ENCODE results near the gene ADSS1.

- TF ChIP-seq CTCF (IDR thresholded peaks at IDR 0.05; ENCODE audit: low read length) (no peak), EZH2 (IDR thresholded peaks at IDR 0.05; ENCODE audit: borderline replicate concordance, low read length) (no peak)
Observed at GRCh38 chr14:104696671-104697316, 27.2 kb upstream of the ADSS1 start.
